MCF 10A (cell line): ENCODE results near the gene AHCY. TPM values are rescaled to one million over a fixed set of nuclear protein-coding genes. Genes with fewer than 3 reads are reported as not detected.

ENCODE experiments used
- BruUV-seq: library from RNA; stranded (reverse); fragments of 400-500 nt; replicated peaks from 2 replicates; lab custom pipeline; 2021; lab: Mats Ljungman, UMichigan
- CTCF ChIA-PET: fragments of 300-600 bp; sonication (Branson Sonifier 250); formaldehyde crosslinking; extraction: SDS; loops from one replicate; lab custom pipeline; 2021; ENCODE audit warnings: antibody characterized with exemption, inconsistent platforms; lab: Yijun Ruan, JAX
- POLR2A ChIA-PET: fragments of 300-600, 350-650 bp; sonication (Branson Sonifier 250); formaldehyde crosslinking; extraction: SDS; loops from one replicate; lab custom pipeline; 2020; ENCODE audit warnings: antibody characterized with exemption, inconsistent platforms; lab: Yijun Ruan, JAX
- DNase-seq: peaks from one replicate; pipeline ENCODE4 v3.0.0-alpha.2; 2018; ENCODE audit not compliant: unreplicated experiment
- H3K27ac Mint-ChIP-seq: one replicate; pipeline ENCODE4 v1.8.0; 2022; ENCODE audit warnings: mild to moderate bottlenecking, low read depth, mixed read lengths; ENCODE audit not compliant: unreplicated experiment
- H3K27me3 Mint-ChIP-seq: one replicate; pipeline ENCODE4 v1.8.0; 2022; ENCODE audit warnings: mixed read lengths; ENCODE audit not compliant: insufficient read depth, unreplicated experiment
- H3K36me3 Mint-ChIP-seq: one replicate; pipeline ENCODE4 v1.8.0; 2022; ENCODE audit warnings: mild to moderate bottlenecking, moderate library complexity, mixed read lengths; ENCODE audit not compliant: insufficient read depth, unreplicated experiment
- H3K4me1 Mint-ChIP-seq: one replicate; pipeline ENCODE4 v1.8.0; 2022; ENCODE audit warnings: mixed read lengths; ENCODE audit not compliant: insufficient read depth, unreplicated experiment
- H3K4me3 Mint-ChIP-seq: one replicate; pipeline ENCODE4 v1.8.0; 2022; ENCODE audit warnings: mild to moderate bottlenecking, moderate library complexity, mixed read lengths; ENCODE audit not compliant: unreplicated experiment
- H3K9me3 Mint-ChIP-seq: one replicate; pipeline ENCODE4 v1.8.0; 2022; ENCODE audit warnings: mixed read lengths; ENCODE audit not compliant: unreplicated experiment
- CTCF ChIP-seq: fragments of 200-600 bp; IDR thresholded peaks from one replicate; pipeline ENCODE4 v1.8.0; 2022; ENCODE audit warnings: antibody characterized with exemption, mild to moderate bottlenecking; ENCODE audit not compliant: unreplicated experiment
- intact Hi-C: fragments of 100-400 bp; cut with micrococcal nuclease; formaldehyde crosslinking; loops from 2 replicates; pipeline ENCODE4 v1.14.1; 2022
- total RNA-seq: library from RNA; stranded (reverse); gene quantifications from 2 replicates; pipeline ENCODE4 v1.2.3, GENCODE V29; 2022

AHCY gene
- total RNA-seq, 1 experiment from 2014 or later, result 175 TPM

GRCh38 chr20:34240121-34240520, 63.0 kb downstream of the AHCY start:
- no TSS peak for BruUV-seq
- Mint-ChIP-seq H3K4me1 (no peaks in the 10 kb centered on the region), H3K36me3 (peaks cover 5% of the 10 kb centered on the region), H3K9me3 (peaks cover 42% of the 10 kb centered on the region), H3K27ac (no peak overlapping the region), H3K27me3 (peaks cover 71% of the 10 kb centered on the region), H3K4me3 (no peak overlapping the region)
- DNase-seq, result no peak
- no peak for TF ChIP-seq CTCF
- intact Hi-C loops, result no loop called here
- CTCF ChIA-PET, result interaction anchor here (1.0 to 1.2 kb wide), 2 partner anchors 39 to 51 kb away, joined by 3 read pairs; no protein-coding TSS in a partner anchor
- POLR2A ChIA-PET, result no interaction called here

- peaks cover 5% of the 10 kb centered on the region for H3K36me3 Mint-ChIP-seq
- H3K27me3 Mint-ChIP-seq, result peaks cover 72% of the 10 kb centered on the region
These were observed 65.2 kb downstream of the AHCY start for GRCh38 chr20:34237942-34238341.

GRCh38 chr20:34235875-34236274, 67.3 kb downstream of the AHCY start:
- no peak overlapping the region for H3K27ac Mint-ChIP-seq
- H3K36me3 Mint-ChIP-seq, result peaks cover 5% of the 10 kb centered on the region
- no peak for TF ChIP-seq CTCF
- intact Hi-C loops, result no loop called here
- no TSS peak for BruUV-seq
- DNase-seq, result no peak
- ChIA-PET CTCF (interaction anchor here (0.6 kb wide), 1 partner anchor 75 kb away, joined by 3 read pairs; no protein-coding TSS in a partner anchor), POLR2A (no interaction called here)
- no peak overlapping the region for H3K4me3 Mint-ChIP-seq
- H3K27me3 Mint-ChIP-seq, result peaks cover 57% of the 10 kb centered on the region
- H3K9me3 Mint-ChIP-seq, result peaks cover 48% of the 10 kb centered on the region
- no peaks in the 10 kb centered on the region for H3K4me1 Mint-ChIP-seq

More at GRCh38 chr20:34237942-34238341, 65.2 kb downstream of the AHCY start:
- Mint-ChIP-seq H3K4me1 (no peaks in the 10 kb centered on the region), H3K9me3 (peaks cover 42% of the 10 kb centered on the region), H3K4me3 (no peak overlapping the region), H3K27ac (no peak overlapping the region)
- CTCF ChIA-PET, result no interaction called here
- no peak for TF ChIP-seq CTCF
- POLR2A ChIA-PET, result interaction anchor here (1.0 kb wide), 1 partner anchor 16 kb away, joined by 3 read pairs; no protein-coding TSS in a partner anchor
- no TSS peak for BruUV-seq
- intact Hi-C loops, result no loop called here
- no peak for DNase-seq

- intact Hi-C loops, result no loop called here
- POLR2A ChIA-PET, result interaction anchor here (1.3 kb wide), 1 partner anchor 11 kb away, joined by 4 read pairs; no protein-coding TSS in a partner anchor
- no TSS peak for BruUV-seq
These were observed 69.5 kb downstream of the AHCY start for GRCh38 chr20:34233687-34234086.

More at GRCh38 chr20:34233687-34234086, 69.5 kb downstream of the AHCY start:
- Mint-ChIP-seq H3K4me1 (no peaks in the 10 kb centered on the region), H3K4me3 (no peak overlapping the region), H3K27ac (no peak overlapping the region), H3K27me3 (peaks cover 35% of the 10 kb centered on the region), H3K36me3 (peaks cover 5% of the 10 kb centered on the region), H3K9me3 (peaks cover 41% of the 10 kb centered on the region)
- no peak for TF ChIP-seq CTCF
- CTCF ChIA-PET, result interaction anchor here (0.6 kb wide), 1 partner anchor 20 kb away, joined by 3 read pairs; no protein-coding TSS in a partner anchor
- no peak for DNase-seq
